ENCODE data around the gene PCDHA4.
"Not testable (repeated sequence)": the region's sequence is repeated elsewhere in the genome, so short reads cannot be mapped to it uniquely, and the experiment has no call there.

The PCDHA4 gene

DNA sequence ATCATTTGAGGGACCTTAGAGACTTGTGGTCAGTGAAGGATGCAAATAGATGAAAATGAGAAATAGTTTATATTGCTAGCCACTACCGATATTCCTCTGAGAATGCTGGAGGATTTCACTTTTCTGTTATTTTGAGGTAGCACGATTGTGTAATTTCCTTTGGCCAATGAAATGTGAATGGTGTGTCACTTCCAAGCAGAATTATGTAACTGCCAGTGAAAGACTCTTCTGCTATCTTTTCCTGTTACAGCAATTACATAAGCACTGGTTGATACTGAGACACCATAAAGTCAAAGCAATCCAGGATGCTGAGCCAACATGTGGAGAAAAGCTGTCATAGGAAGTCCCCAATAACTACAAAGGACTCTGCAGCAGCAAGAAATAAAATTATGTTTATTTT lies 15.8 kb upstream of the PCDHA4 start:
- no peak for DNase-seq (ENCODE audit: extremely low read depth, low read depth)

DNA sequence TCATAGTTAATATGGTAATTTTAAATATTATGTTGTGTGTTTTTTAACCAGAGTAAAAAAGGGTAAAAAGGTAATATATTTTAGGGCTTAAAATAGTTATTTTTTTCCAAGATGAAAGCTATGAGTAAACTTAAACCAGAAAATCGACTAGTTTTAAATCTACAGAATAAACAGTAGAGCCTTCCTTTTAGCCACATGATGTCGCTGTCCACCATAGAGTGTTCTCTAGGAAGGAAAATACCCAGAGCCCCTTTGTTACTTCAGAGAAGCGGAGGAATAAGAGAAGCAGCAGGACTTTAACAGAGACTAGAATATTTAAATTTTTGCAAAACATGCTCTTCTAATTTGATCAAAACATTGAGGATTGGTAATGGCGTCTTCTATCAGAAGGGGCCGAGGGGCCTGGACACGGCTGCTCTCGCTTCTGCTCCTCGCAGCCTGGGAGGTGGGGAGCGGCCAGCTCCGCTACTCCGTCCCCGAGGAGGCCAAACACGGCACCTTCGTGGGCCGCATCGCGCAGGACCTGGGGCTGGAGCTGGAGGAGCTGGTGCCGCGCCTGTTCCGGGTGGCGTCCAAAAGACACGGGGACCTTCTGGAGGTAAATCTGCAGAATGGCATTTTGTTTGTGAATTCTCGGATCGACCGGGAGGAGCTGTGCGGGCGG lies 12.1 kb upstream of the PCDHA4 start, which contains the start of gene PCDHA2:
PCDHA2 (plus strand) TSS at position 258 of the 664 bp plus-strand sequence.
- DNase-seq (ENCODE audit: extremely low read depth, low read depth): no peak
- TF ChIP-seq, protein P1, sequence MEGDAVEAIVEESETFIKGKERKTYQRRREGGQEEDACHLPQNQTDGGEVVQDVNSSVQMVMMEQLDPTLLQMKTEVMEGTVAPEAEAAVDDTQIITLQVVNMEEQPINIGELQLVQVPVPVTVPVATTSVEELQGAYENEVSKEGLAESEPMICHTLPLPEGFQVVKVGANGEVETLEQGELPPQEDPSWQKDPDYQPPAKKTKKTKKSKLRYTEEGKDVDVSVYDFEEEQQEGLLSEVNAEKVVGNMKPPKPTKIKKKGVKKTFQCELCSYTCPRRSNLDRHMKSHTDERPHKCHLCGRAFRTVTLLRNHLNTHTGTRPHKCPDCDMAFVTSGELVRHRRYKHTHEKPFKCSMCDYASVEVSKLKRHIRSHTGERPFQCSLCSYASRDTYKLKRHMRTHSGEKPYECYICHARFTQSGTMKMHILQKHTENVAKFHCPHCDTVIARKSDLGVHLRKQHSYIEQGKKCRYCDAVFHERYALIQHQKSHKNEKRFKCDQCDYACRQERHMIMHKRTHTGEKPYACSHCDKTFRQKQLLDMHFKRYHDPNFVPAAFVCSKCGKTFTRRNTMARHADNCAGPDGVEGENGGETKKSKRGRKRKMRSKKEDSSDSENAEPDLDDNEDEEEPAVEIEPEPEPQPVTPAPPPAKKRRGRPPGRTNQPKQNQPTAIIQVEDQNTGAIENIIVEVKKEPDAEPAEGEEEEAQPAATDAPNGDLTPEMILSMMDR (IDR thresholded peaks at IDR 0.05; ENCODE audit: low read depth, low read length): no peak; the same call in 1 of the 2 replicates

More for the DNA sequence above, 15.8 kb upstream of the PCDHA4 start:
- TF ChIP-seq, protein P1 (IDR thresholded peaks at IDR 0.05; ENCODE audit: low read depth, low read length): no peak

DNA sequence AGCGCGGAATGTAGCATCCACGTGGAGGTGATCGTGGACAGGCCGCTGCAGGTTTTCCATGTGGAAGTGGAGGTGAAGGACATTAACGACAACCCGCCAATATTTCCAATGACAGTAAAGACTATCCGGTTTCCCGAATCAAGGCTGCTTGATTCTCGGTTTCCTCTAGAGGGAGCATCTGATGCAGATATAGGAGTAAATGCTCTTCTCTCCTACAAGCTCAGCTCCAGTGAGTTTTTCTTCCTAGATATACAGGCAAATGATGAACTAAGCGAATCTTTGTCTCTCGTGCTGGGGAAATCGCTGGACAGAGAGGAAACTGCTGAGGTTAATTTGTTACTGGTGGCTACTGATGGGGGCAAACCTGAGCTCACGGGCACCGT lies 11.6 kb upstream of the PCDHA4 start:
- no peak for DNase-seq (ENCODE audit: extremely low read depth, low read depth)

DNA sequence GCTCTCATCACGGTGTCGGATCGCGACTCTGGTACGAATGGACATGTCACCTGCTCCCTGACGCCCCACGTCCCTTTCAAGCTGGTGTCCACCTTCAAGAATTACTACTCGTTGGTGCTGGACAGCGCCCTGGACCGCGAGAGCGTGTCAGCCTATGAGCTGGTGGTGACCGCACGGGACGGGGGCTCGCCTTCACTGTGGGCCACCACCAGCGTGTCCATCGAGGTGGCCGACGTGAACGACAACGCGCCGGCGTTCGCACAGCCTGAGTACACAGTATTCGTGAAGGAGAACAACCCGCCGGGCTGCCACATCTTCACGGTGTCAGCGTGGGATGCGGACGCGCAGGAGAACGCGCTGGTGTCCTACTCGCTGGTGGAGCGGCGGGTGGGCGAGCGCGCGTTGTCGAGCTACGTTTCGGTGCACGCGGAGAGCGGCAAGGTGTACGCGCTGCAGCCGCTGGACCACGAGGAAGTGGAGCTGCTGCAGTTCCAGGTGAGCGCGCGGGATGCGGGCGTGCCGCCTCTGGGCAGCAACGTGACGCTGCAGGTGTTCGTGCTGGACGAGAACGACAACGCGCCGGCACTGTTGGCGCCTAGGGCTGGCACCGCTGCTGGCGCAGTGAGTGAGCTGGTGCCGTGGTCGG lies 10.7 kb upstream of the PCDHA4 start:
- DNase-seq (ENCODE audit: extremely low read depth, low read depth): not testable (repeated sequence)

More for the DNA sequence above, 11.6 kb upstream of the PCDHA4 start:
- TF ChIP-seq, protein P1 (IDR thresholded peaks at IDR 0.05; ENCODE audit: low read depth, low read length): no peak; the same call in 1 of the 2 replicates

DNA sequence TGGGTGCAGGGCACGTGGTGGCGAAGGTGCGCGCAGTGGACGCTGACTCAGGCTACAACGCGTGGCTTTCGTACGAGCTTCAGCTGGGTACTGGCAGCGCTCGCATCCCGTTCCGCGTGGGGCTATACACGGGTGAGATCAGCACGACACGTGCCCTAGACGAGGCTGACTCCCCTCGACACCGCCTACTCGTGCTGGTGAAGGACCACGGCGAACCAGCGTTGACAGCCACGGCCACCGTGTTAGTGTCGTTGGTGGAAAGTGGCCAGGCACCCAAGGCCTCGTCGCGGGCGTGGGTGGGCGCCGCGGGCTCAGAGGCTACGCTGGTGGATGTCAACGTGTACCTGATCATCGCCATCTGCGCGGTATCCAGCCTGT lies 10.2 kb upstream of the PCDHA4 start:
- no peak for DNase-seq (ENCODE audit: extremely low read depth, low read depth)
- TF ChIP-seq, protein P1 (IDR thresholded peaks at IDR 0.05; ENCODE audit: low read depth, low read length): no peak

DNA sequence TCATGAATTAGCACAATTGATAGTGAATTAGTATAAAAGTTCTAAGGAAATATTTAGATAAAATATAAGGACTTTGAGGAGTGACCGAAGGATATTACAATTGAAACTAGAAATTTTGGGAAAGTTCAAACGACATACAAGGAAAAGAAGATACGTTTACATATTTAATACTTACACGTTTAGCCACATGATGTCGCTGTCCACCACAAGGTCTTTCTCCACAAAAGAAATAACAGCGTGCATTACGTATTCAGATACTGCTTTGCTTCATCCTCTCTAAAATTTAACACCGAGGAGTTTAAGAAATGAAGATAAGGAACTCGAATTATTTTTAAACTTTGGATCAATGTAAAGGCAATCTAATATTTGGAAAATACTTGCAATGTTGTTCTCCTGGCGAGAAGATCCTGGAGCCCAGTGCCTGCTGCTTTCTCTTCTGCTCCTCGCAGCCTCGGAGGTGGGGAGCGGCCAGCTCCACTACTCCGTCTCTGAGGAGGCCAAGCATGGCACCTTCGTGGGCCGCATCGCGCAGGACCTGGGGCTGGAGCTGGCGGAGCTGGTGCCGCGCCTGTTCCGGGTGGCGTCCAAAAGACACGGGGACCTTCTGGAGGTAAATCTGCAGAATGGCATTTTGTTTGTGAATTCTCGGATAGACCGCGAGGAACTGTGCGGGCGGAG lies 5.9 kb upstream of the PCDHA4 start, which contains the start of gene PCDHA3:
PCDHA3 (plus strand) TSS at position 242 of the 678 bp plus-strand sequence.
- TF ChIP-seq, protein P1 (IDR thresholded peaks at IDR 0.05; ENCODE audit: low read depth, low read length): no peak; the same call in 1 of the 2 replicates
- DNase-seq (ENCODE audit: extremely low read depth, low read depth): no peak

DNA sequence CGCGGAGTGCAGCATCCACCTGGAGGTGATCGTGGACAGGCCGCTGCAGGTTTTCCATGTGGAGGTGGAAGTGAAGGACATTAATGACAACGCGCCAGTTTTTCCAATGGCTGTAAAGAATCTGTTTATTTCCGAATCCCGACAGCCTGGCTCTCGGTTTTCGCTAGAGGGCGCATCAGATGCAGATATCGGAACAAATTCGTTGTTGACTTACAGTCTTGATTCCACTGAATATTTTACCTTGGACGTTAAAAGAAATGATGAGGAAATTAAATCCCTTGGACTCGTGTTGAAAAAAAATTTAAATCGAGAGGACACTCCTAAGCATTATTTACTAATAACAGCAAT lies 5.4 kb upstream of the PCDHA4 start:
- no peak for DNase-seq (ENCODE audit: extremely low read depth, low read depth)
- TF ChIP-seq, protein P1 (IDR thresholded peaks at IDR 0.05; ENCODE audit: low read depth, low read length): no peak

DNA sequence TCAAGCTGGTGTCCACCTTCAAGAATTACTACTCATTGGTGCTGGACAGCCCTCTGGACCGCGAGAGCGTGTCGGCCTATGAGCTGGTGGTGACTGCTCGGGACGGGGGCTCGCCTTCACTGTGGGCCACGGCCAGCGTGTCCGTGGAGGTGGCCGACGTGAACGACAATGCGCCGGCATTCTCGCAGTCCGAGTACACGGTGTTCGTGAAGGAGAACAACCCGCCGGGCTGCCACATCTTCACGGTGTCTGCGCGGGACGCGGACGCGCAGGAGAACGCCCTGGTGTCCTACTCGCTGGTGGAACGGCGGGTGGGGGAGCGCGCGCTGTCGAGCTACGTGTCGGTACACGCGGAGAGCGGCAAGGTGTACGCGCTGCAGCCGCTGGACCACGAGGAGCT lies 4.5 kb upstream of the PCDHA4 start:
- not testable (repeated sequence) for DNase-seq (ENCODE audit: extremely low read depth, low read depth)

All from AG09319 (cell line).